GM12878 (cell line): Measurements from ENCODE around the gene SIMC1. TPM values are rescaled to one million over a fixed set of nuclear protein-coding genes. Genes with fewer than 3 reads are reported as not detected.
"Not testable (repeated sequence)": the region's sequence is repeated elsewhere in the genome, so short reads cannot be mapped to it uniquely, and the experiment has no call there.

Experiments
- ATAC-seq: fragments of 200-7000 bp; cut with Tn5 transposase; 3 replicates; pipeline ENCODE4 v1.9.1; 2020; ENCODE audit warnings: mild to moderate bottlenecking, moderate library complexity
- BruUV-seq: library from RNA; stranded (reverse); fragments of 400-500 nt; replicated peaks from 2 replicates; lab custom pipeline; 2021; lab: Mats Ljungman, UMichigan
- CTCF ChIA-PET: fragments of 300-600 bp; sonication (Branson Sonifier 250); formaldehyde crosslinking; extraction: SDS; loops from one replicate; lab custom pipeline; 2021; ENCODE audit warnings: inconsistent platforms; lab: Yijun Ruan, JAX
- POLR2A ChIA-PET: fragments of 350-600 bp; formaldehyde crosslinking; extraction: SDS; loops from one replicate; lab custom pipeline; 2021; ENCODE audit warnings: inconsistent platforms; lab: Charles Lee
- RAD21 ChIA-PET: fragments of 300-600 bp; sonication (Branson Sonifier 250); formaldehyde crosslinking; loops from one replicate; lab custom pipeline; 2023; ENCODE audit warnings: antibody characterized with exemption; ENCODE audit not compliant: unreplicated experiment; lab: Charles Lee
- SMC1A ChIA-PET: fragments of 300-600 bp; sonication (Branson Sonifier 250); formaldehyde crosslinking; loops from one replicate; lab custom pipeline; 2023; ENCODE audit not compliant: unreplicated experiment, uncharacterized antibody; lab: Charles Lee
- DNase-seq: peaks from one replicate; pipeline ENCODE4 v3.0.0-alpha.2; 2011; ENCODE audit warnings: low read depth, low spot score
- FAIRE-seq: peaks from 3 replicates; lab custom pipeline; 2011; peaks lifted over from hg19 to GRCh38; lab: Jason Lieb, UNC
- H2AFZ ChIP-seq: 2 replicates; pipeline ENCODE4 v1.6.0; 2011; ENCODE audit warnings: low read depth, low read length, control low read depth; ENCODE audit not compliant: control insufficient read depth
- H3K27ac ChIP-seq: 2 replicates; pipeline ENCODE4 v1.5.1; 2011; ENCODE audit warnings: control low read depth; ENCODE audit not compliant: control insufficient read depth, insufficient read depth
- H3K27me3 ChIP-seq, 2 experiments: replicated peaks in 1 of 2; 2 replicates each; pipeline versions ENCODE4 v1.6.0 to v1.6.1; 2011; ENCODE audit warnings: low read length in 1 of 2; ENCODE audit not compliant: control insufficient read depth in 2 of 2, insufficient read depth in 2 of 2
- H3K36me3 ChIP-seq, 2 experiments: 2 replicates each; pipeline ENCODE4 v1.5.1; 2011; ENCODE audit warnings: low read length in 1 of 2; ENCODE audit not compliant: control insufficient read depth in 2 of 2, insufficient read depth in 2 of 2
- H3K4me1 ChIP-seq: 2 replicates; pipeline ENCODE4 v1.6.1; 2011; ENCODE audit warnings: mild to moderate bottlenecking, low read length, moderate library complexity, mixed read lengths; ENCODE audit not compliant: control insufficient read depth, insufficient read depth
- H3K4me2 ChIP-seq: 2 replicates; pipeline ENCODE4 v1.6.0; 2011; ENCODE audit warnings: control low read depth; ENCODE audit not compliant: control insufficient read depth, insufficient read depth
- H3K4me3 ChIP-seq: fragments of 200-600 bp; sonication (generic); 2 replicates; pipeline ENCODE4 v1.5.1; 2016
- H3K79me2 ChIP-seq: 2 replicates; pipeline ENCODE4 v1.6.0; 2011; ENCODE audit warnings: low read length; ENCODE audit not compliant: control insufficient read depth, insufficient read depth
- H3K9ac ChIP-seq: 2 replicates; pipeline ENCODE4 v1.8.0; 2011; ENCODE audit warnings: low read length, control low read depth, mixed read lengths; ENCODE audit not compliant: control insufficient read depth, insufficient read depth
- H3K9me3 ChIP-seq: replicated peaks from 3 replicates; pipeline ENCODE4 v1.5.1; 2011; ENCODE audit warnings: mild to moderate bottlenecking, low read length; ENCODE audit not compliant: control insufficient read depth, insufficient read depth
- H4K20me1 ChIP-seq: 2 replicates; pipeline ENCODE4 v1.6.0; 2011; ENCODE audit not compliant: control insufficient read depth, insufficient read depth
- WGBS: methylation state at CpG from one replicate; pipeline ENCODE4 v1.1.6; 2016; ENCODE audit warnings: low lambda C conversion rate; ENCODE audit not compliant: insufficient replicate concordance, insufficient coverage; ENCODE audit errors: missing lambda C conversion rate; 5-methylcytosine and 5-hydroxymethylcytosine counted together
- in situ Hi-C: fragments of 300-500 bp; cut with MboI; formaldehyde crosslinking; loops from 9 replicates; pipeline ENCODE4 v1.14.3; 2018; ENCODE audit warnings: mixed read lengths
- intact Hi-C: fragments of 100-400 bp; cut with micrococcal nuclease; formaldehyde crosslinking; loops from one replicate; pipeline ENCODE4 v1.14.2; 2022; ENCODE audit not compliant: unreplicated experiment
- polyA plus RNA-seq, 11 experiments: library from polyadenylated mRNA; depleted of rRNA in 4 of 11; unstranded in 6 of 11; stranded (reverse) in 5 of 11; fragments of >200 nt; fragmentation: Nextera tagmentation in 4 of 11; fragmentation: Illumina TruSeq in 1 of 11; extraction: Ambion mirVana in 4 of 11; extraction: Trizol in 1 of 11; gene quantifications; 1 replicate in 1 of 11; 2 replicates in 10 of 11; pipeline versions ENCODE4 v1.2.1 to v1.2.3, GENCODE V29; 2011 to 2016; ENCODE audit warnings: inconsistent platforms in 2 of 11, missing spikeins in 2 of 11, low read depth in 1 of 11
- total RNA-seq, 4 experiments: library from RNA; depleted of rRNA in 3 of 4; stranded (reverse); fragments of >200 nt in 3 of 4; fragmentation: Illumina TruSeq in 1 of 4; extraction: Trizol in 1 of 4; gene quantifications; 2 replicates each; pipeline versions ENCODE4 v1.2.1 to v1.2.3, GENCODE V29; 2013 to 2021

SIMC1 gene
- total and polyA plus RNA-seq, 10 of the 15 experiments (the other 5 are each of a cell fraction or from before 2014, with no cell fraction given) = 3.0 to 16.5 (median 10.4) TPM

DNA sequence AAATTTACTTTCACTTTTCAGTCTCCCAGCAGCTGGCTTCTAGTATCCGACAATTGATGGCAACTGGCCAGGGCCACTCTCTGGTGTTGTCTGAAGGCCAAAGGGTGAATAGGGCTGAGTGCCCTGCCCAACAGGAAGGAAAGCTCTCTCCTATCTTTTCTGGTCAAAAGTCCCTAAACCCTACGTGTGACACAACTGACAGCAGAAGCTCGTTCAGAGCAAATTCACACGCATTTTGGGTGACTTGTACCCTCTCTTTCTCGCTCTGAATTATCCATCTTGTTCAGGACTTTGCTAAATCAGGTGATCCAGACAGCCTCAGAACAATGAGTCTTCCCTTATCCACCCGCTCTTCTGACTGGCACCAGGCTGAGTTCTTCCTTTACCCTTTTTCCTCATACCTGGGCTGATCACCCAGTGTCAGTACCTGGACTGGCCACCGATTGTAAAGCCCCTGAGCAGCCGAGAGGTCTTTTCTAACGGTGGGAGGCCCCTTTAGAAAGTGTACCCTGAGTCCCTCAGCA, 21.8 kb upstream of the SIMC1 start:
- RAD21 ChIA-PET, H2AFZ ChIP-seq, H3K9me3 ChIP-seq, H3K4me3 ChIP-seq, H3K27me3 ChIP-seq, H3K79me2 ChIP-seq, intact Hi-C loops, H3K4me2 ChIP-seq, H4K20me1 ChIP-seq, H3K36me3 ChIP-seq, BruUV-seq, H3K9ac ChIP-seq, H3K27ac ChIP-seq, CTCF ChIA-PET, DNase-seq, ATAC-seq, POLR2A ChIA-PET, SMC1A ChIA-PET, FAIRE-seq, H3K4me1 ChIP-seq: not testable (repeated sequence)
- in situ Hi-C loops = loop anchor here (5.0 kb wide), 1 partner anchor 1476 kb away; no protein-coding TSS in a partner anchor
- 33% methylated on average over 8 of the region's 9 CpGs for WGBS

DNA sequence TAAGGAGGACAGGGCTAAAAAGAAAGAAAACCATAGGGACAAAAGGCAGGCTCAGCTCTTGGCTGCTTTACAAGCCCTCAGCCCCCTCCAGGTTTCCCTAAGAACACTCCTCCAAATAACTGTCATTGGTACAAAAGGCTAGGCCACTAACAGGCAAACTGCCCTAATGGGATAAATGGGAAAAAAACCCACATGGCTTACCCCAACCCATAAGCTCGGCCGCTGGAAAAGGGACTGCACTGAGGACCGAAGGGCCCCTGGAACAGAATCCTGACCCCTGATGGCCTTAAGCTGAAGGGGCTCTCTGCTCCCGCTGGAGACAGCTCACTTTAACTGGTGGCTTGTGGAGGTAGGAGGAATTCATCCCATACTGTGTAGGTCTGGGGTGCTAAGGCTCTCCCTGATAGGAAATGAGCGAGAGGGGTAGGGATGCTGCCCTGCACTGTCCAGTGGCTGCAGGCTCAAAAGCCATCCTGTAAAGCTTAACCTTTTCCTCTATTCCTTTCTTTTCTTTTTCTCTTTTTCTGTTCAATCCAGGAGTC, 21.0 kb upstream of the SIMC1 start:
- RAD21 ChIA-PET, BruUV-seq, H3K36me3 ChIP-seq, H4K20me1 ChIP-seq, CTCF ChIA-PET, H3K4me1 ChIP-seq, H3K9ac ChIP-seq, H2AFZ ChIP-seq, SMC1A ChIA-PET, H3K9me3 ChIP-seq, ATAC-seq, POLR2A ChIA-PET, intact Hi-C loops, H3K4me2 ChIP-seq, H3K27ac ChIP-seq, H3K4me3 ChIP-seq, H3K79me2 ChIP-seq, FAIRE-seq, DNase-seq, H3K27me3 ChIP-seq: not testable (repeated sequence)
- 57% methylated on average over 4 of the region's 5 CpGs for WGBS
- in situ Hi-C loops = loop anchor here (5.0 kb wide), 1 partner anchor 1475 kb away; no protein-coding TSS in a partner anchor

DNA sequence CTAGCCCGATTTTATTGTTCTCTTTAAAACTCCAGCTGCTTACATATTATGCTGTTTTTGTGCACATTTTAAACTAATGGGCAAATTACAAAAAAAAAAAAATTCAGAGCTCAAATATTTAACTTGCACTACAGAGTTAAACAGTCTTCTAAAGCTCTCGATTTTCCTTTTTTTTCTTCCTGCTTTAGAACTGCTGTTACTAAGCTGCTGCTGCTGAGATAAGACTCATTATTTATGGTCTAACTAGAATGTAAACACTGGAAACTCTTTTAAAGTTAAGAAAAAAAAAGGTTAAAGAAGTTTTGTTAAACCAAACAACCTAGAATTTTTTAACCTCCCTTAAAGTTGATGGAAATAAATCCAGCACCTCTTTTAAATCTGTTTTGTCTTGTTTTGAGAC, 20.5 kb upstream of the SIMC1 start:
- H3K4me2 ChIP-seq, H3K36me3 ChIP-seq, POLR2A ChIA-PET, BruUV-seq, SMC1A ChIA-PET, DNase-seq, FAIRE-seq, H3K4me3 ChIP-seq, ATAC-seq, H2AFZ ChIP-seq, H3K27me3 ChIP-seq, H4K20me1 ChIP-seq, H3K27ac ChIP-seq, H3K9me3 ChIP-seq, H3K9ac ChIP-seq, H3K4me1 ChIP-seq, H3K79me2 ChIP-seq, RAD21 ChIA-PET, CTCF ChIA-PET, intact Hi-C loops: not testable (repeated sequence)
- 4% methylated on average over 2 of the region's 2 CpGs for WGBS
- in situ Hi-C loops = loop anchor here (5.0 kb wide), 1 partner anchor 1475 kb away; no protein-coding TSS in a partner anchor

DNA sequence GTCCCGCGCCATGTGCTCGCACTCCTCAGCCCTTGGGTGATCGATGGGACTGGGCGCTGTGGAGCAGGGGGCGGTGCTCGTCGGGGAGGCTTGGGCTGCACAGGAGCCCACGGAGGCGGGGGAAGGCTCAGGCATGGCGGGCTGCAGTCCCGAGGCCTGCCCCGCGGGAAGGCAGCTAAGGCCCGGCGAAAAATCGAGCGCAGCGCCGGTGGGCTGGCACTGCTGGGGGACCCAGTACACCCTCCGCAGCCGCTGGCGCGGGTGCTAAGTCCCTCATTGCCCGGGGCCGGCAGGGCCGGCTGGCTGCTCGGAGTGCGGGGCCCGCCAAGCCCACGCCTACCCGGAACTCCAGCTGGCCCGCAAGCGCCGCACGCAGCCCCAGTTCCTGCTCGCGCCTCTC, 16.2 kb upstream of the SIMC1 start:
- H3K4me2 ChIP-seq, BruUV-seq, H3K36me3 ChIP-seq, FAIRE-seq, H4K20me1 ChIP-seq, H3K9me3 ChIP-seq, ATAC-seq, H3K4me1 ChIP-seq, H3K27me3 ChIP-seq, SMC1A ChIA-PET, H3K79me2 ChIP-seq, intact Hi-C loops, H2AFZ ChIP-seq, H3K27ac ChIP-seq, H3K9ac ChIP-seq, RAD21 ChIA-PET, in situ Hi-C loops, POLR2A ChIA-PET, DNase-seq, H3K4me3 ChIP-seq: not testable (repeated sequence)
- WGBS = 84% methylated on average over 23 of the region's 38 CpGs
- CTCF ChIA-PET = interaction anchor here (0.6 kb wide), 1 partner anchor 561 kb away, joined by 3 read pairs; no protein-coding TSS in a partner anchor
